PC-9 (cell line): ENCODE measurements around the gene UFD1. TPM values are rescaled to one million over a fixed set of nuclear protein-coding genes. Genes with fewer than 3 reads are reported as not detected.

Source experiments
- BruUV-seq: library from RNA; stranded (reverse); fragments of 400-500 nt; replicated peaks from 2 replicates; lab custom pipeline; 2021; lab: Mats Ljungman, UMichigan
- CTCF ChIA-PET: fragments of 300-600 bp; sonication (Branson Sonifier 250); formaldehyde crosslinking; loops from one replicate; lab custom pipeline; 2022; ENCODE audit warnings: antibody characterized with exemption; lab: Charles Lee
- POLR2A ChIA-PET: fragments of 300-600 bp; sonication (Branson Sonifier 250); formaldehyde crosslinking; loops from one replicate; lab custom pipeline; 2022; ENCODE audit warnings: antibody characterized with exemption; ENCODE audit not compliant: unreplicated experiment; lab: Charles Lee
- DNase-seq, 2 experiments: peaks; one replicate each; pipeline versions ENCODE4 v3.0.0 to v3.0.0-alpha.2; 2015 to 2022; ENCODE audit warnings: mixed read lengths in 1 of 2
- H2AFZ ChIP-seq: fragments of 200-600 bp; sonication (generic); 2 replicates; pipeline ENCODE4 v1.8.1; 2017; ENCODE audit warnings: antibody characterized with exemption
- H3F3A ChIP-seq: fragments of 200-600 bp; sonication (generic); 2 replicates; pipeline ENCODE4 v1.8.1; 2017; ENCODE audit warnings: antibody characterized with exemption, mild to moderate bottlenecking, low read depth; ENCODE audit not compliant: insufficient read depth
- H3K27ac ChIP-seq: fragments of 200-600 bp; sonication (generic); 2 replicates; pipeline ENCODE4 v1.6.1; 2016; ENCODE audit warnings: mixed run types
- H3K27me3 ChIP-seq: fragments of 200-600 bp; sonication (generic); 2 replicates; pipeline ENCODE4 v1.6.1; 2016; ENCODE audit warnings: low read depth, mixed run types; ENCODE audit not compliant: insufficient read depth
- H3K36me3 ChIP-seq: fragments of 200-600 bp; sonication (generic); 2 replicates; pipeline ENCODE4 v1.6.1; 2016; ENCODE audit warnings: low read depth, mixed run types
- H3K4me1 ChIP-seq: fragments of 200-600 bp; sonication (generic); replicated peaks from 2 replicates; pipeline ENCODE4 v1.6.1; 2016; ENCODE audit warnings: mixed run types; ENCODE audit not compliant: insufficient read depth
- H3K4me2 ChIP-seq: fragments of 200-600 bp; sonication (generic); 2 replicates; pipeline ENCODE4 v1.6.1; 2017; ENCODE audit warnings: mixed run types
- H3K4me3 ChIP-seq: fragments of 200-600 bp; sonication (generic); 2 replicates; pipeline ENCODE4 v1.6.1; 2016; ENCODE audit warnings: mixed run types
- H3K79me2 ChIP-seq: fragments of 200-600 bp; sonication (generic); 2 replicates; pipeline ENCODE4 v1.6.1; 2017; ENCODE audit warnings: low read depth, mixed run types
- H3K9me2 ChIP-seq: fragments of 200-600 bp; sonication (generic); 2 replicates; pipeline ENCODE4 v1.8.1; 2017; ENCODE audit warnings: mild to moderate bottlenecking; ENCODE audit not compliant: insufficient read depth
- H3K9me3 ChIP-seq: fragments of 200-600 bp; sonication (generic); 2 replicates; pipeline ENCODE4 v1.8.1; 2016; ENCODE audit warnings: low read depth; ENCODE audit not compliant: insufficient read depth
- H4K20me1 ChIP-seq: fragments of 200-600 bp; sonication (generic); 2 replicates; pipeline ENCODE4 v1.8.1; 2017; ENCODE audit not compliant: insufficient read depth
- CTCF ChIP-seq: fragments of 200-600 bp; sonication (generic); conservative IDR thresholded peaks from 2 replicates; pipeline ENCODE4 v1.6.1; 2017; ENCODE audit warnings: mixed run types, antibody characterized with exemption, mild to moderate bottlenecking, moderate library complexity
- EZH2 ChIP-seq: fragments of 200-600 bp; sonication (generic); IDR thresholded peaks from 2 replicates; pipeline ENCODE4 v1.8.0; 2017; ENCODE audit warnings: antibody characterized with exemption, low read depth
- intact Hi-C: fragments of 100-400 bp; cut with micrococcal nuclease; formaldehyde crosslinking; loops from one replicate; pipeline ENCODE4 v1.10.0; 2022; ENCODE audit not compliant: unreplicated experiment
- total RNA-seq: library from RNA; stranded (reverse); gene quantifications from 2 replicates; pipeline ENCODE4 v1.2.3, GENCODE V29; 2021

The UFD1 gene
- total RNA-seq, 1 experiment from 2014 or later, result 66.9 TPM

GRCh38 chr22:19430890-19431541 is 48.0 kb downstream of the UFD1 start:
- Histone ChIP-seq H3K79me2 (peaks cover 51% of the 10 kb centered on the region), H3K9me3 (no peaks in the 10 kb centered on the region), H3K4me1 (peaks cover 8% of the 10 kb centered on the region), H2AFZ (peak overlapping the region; percentile 71), H3K36me3 (no peaks in the 10 kb centered on the region), H3K27me3 (no peaks in the 10 kb centered on the region), H3K27ac (no peak overlapping the region), H3K4me2 (peak overlapping the region; percentile 86), H3F3A (no peaks in the 10 kb centered on the region), H3K9me2 (no peaks in the 10 kb centered on the region), H3K4me3 (peak overlapping the region; percentile 73), H4K20me1 (peaks cover 22% of the 10 kb centered on the region; the same call in 1 of the 2 replicates)
- ChIA-PET CTCF (no interaction called here), POLR2A (interaction anchor here (0.7 kb wide), 1 partner anchor 248 kb away, joined by 3 read pairs; no protein-coding TSS in a partner anchor)
- DNase-seq, result peak in 1 of 2 experiments; percentile 6
- intact Hi-C loops, result no loop called here
- TF ChIP-seq EZH2 (no peak), CTCF (no peak)
- no TSS peak for BruUV-seq

- intact Hi-C loops, result no loop called here
- Histone ChIP-seq H3K79me2 (peaks cover 55% of the 10 kb centered on the region), H3F3A (no peaks in the 10 kb centered on the region), H3K4me2 (peak overlapping the region; percentile 86), H3K9me3 (no peaks in the 10 kb centered on the region), H3K27me3 (no peaks in the 10 kb centered on the region), H3K36me3 (no peaks in the 10 kb centered on the region), H4K20me1 (peaks cover 22% of the 10 kb centered on the region; the same call in 1 of the 2 replicates), H2AFZ (peak overlapping the region; percentile 71), H3K4me3 (peak overlapping the region; percentile 73), H3K27ac (no peak overlapping the region), H3K9me2 (no peaks in the 10 kb centered on the region), H3K4me1 (peaks cover 8% of the 10 kb centered on the region)
- CTCF ChIA-PET, result interaction anchor here (0.5 kb wide), 1 partner anchor 28 kb away, joined by 3 read pairs; no protein-coding TSS in a partner anchor
- TSS peak; percentile 27 for BruUV-seq
- no peak for TF ChIP-seq EZH2
- no peak for DNase-seq
- POLR2A ChIA-PET, result no interaction called here
Measured at GRCh38 chr22:19429950-19430889, 48.8 kb downstream of the UFD1 start.

- Histone ChIP-seq H3K9me2 (no peaks in the 10 kb centered on the region), H3F3A (no peaks in the 10 kb centered on the region), H3K27ac (no peak overlapping the region), H2AFZ (no peak overlapping the region), H3K79me2 (peaks cover 62% of the 10 kb centered on the region), H3K4me3 (no peak overlapping the region), H3K36me3 (no peaks in the 10 kb centered on the region), H3K27me3 (no peaks in the 10 kb centered on the region), H3K9me3 (no peaks in the 10 kb centered on the region), H3K4me1 (no peaks in the 10 kb centered on the region), H4K20me1 (peaks cover 9% of the 10 kb centered on the region; the same call in 1 of the 2 replicates), H3K4me2 (no peak overlapping the region)
- intact Hi-C loops, result no loop called here
- no peak for DNase-seq
- CTCF ChIA-PET, result no interaction called here
- POLR2A ChIA-PET, result no interaction called here
- BruUV-seq, result no TSS peak
- TF ChIP-seq EZH2 (no peak), CTCF (no peak)
Measured at GRCh38 chr22:19424186-19424500, 54.9 kb downstream of the UFD1 start.
